Esophagus squamous epithelium (tissue), 5 donors: Measurements from ENCODE around the gene HIPK3. TPM values are rescaled to one million over a fixed set of nuclear protein-coding genes. Genes with fewer than 3 reads are reported as not detected.
"Not testable (repeated sequence)": the region's sequence is repeated elsewhere in the genome, so short reads cannot be mapped to it uniquely, and the experiment has no call there.

ENCODE experiments used
- DNase-seq: peaks from one replicate; lab custom pipeline; 2025; lab: John Stamatoyannopoulos, UW
- H3K27ac ChIP-seq, 4 donors: fragments of 200-600 bp; sonication (generic); one replicate each; pipeline ENCODE4 v1.5.1; 2016 to 2019; ENCODE audit warnings: mild to moderate bottlenecking in 1 of 4
- H3K27me3 ChIP-seq, 4 donors: fragments of 200-600 bp; sonication (generic); 1 replicate in 3 of 4; 2 replicates in 1 of 4; pipeline versions ENCODE4 v1.5.1 to v1.6.0; 2017 to 2021; ENCODE audit warnings: antibody characterized with exemption in 1 of 4
- H3K36me3 ChIP-seq, 3 donors: fragments of 200-600 bp; sonication (generic); one replicate each; pipeline ENCODE4 v1.5.1; 2016 to 2019
- H3K4me1 ChIP-seq, 3 donors: fragments of 200-600 bp; sonication (generic); one replicate each; pipeline ENCODE4 v1.5.1; 2017 to 2019
- H3K4me3 ChIP-seq, 4 donors: fragments of 200-600 bp; sonication (generic); 1 replicate in 3 of 4; 2 replicates in 1 of 4; pipeline ENCODE4 v1.5.1; 2016 to 2019; ENCODE audit warnings: mild to moderate bottlenecking in 2 of 4, moderate library complexity in 1 of 4
- H3K9me3 ChIP-seq, 3 donors: fragments of 200-600 bp; sonication (generic); one replicate each; pipeline ENCODE4 v1.5.1; 2016 to 2019
- POLR2A ChIP-seq, 4 donors: fragments of 450-650 bp; IDR thresholded peaks; one replicate each; pipeline ENCODE4 v1.6.1; 2017; ENCODE audit warnings: antibody characterized with exemption in 4 of 4, mild to moderate bottlenecking in 4 of 4, moderate library complexity in 3 of 4
- WGBS, 2 donors: methylation state at CpG; one replicate each; pipeline ENCODE4 v1.1.5; 2018; 5-methylcytosine and 5-hydroxymethylcytosine counted together
- intact Hi-C: fragments of 100-400 bp; cut with DNase I; formaldehyde crosslinking; loops from one replicate; pipeline ENCODE4 v1.15.0; 2022
- total RNA-seq, 4 donors: library from RNA; depleted of rRNA; stranded (reverse); fragments of >200 nt; gene quantifications; one replicate each; pipeline ENCODE4 v1.1.0, GENCODE V29; 2016
- TF ChIP-seq, protein P1 (sequence below), 6 experiments: fragments of 450-650 bp in 4 of 6; fragments of 200-600 bp in 2 of 6; sonication (generic) in 2 of 6; IDR thresholded peaks; one replicate each; pipeline ENCODE4 v1.5.1; 2016 to 2019; ENCODE audit warnings: antibody characterized with exemption in 6 of 6, mild to moderate bottlenecking in 4 of 6, moderate library complexity in 4 of 6
- donor health status: DM: yes; HTN: yes; CAD: no.

Gene HIPK3
- total RNA-seq, 4 donors from 2014 or later = 43.8 to 169 (median 68.9) TPM

- peaks cover 0 to 49% (median 13%) of the 10 kb centered on the region in 3 donors for H3K4me1 ChIP-seq
- TF ChIP-seq, protein P1, sequence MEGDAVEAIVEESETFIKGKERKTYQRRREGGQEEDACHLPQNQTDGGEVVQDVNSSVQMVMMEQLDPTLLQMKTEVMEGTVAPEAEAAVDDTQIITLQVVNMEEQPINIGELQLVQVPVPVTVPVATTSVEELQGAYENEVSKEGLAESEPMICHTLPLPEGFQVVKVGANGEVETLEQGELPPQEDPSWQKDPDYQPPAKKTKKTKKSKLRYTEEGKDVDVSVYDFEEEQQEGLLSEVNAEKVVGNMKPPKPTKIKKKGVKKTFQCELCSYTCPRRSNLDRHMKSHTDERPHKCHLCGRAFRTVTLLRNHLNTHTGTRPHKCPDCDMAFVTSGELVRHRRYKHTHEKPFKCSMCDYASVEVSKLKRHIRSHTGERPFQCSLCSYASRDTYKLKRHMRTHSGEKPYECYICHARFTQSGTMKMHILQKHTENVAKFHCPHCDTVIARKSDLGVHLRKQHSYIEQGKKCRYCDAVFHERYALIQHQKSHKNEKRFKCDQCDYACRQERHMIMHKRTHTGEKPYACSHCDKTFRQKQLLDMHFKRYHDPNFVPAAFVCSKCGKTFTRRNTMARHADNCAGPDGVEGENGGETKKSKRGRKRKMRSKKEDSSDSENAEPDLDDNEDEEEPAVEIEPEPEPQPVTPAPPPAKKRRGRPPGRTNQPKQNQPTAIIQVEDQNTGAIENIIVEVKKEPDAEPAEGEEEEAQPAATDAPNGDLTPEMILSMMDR (IDR thresholded peaks at IDR 0.05) = no peak
- TF ChIP-seq POLR2A (IDR thresholded peaks at IDR 0.05) = no peak
- 88 to 90% methylated on average over 8 of the region's 8 CpGs for WGBS, 2 donors
- no peaks in the 10 kb centered on the region for H3K27me3 ChIP-seq
- H3K27ac ChIP-seq = no peak overlapping the region
- H3K4me3 ChIP-seq = no peak overlapping the region
- peaks cover 0 to 31% (median 0%) of the 10 kb centered on the region in 3 donors for H3K36me3 ChIP-seq
- no peak for DNase-seq
- no peaks in the 10 kb centered on the region for H3K9me3 ChIP-seq
- intact Hi-C loops = no loop called here
Observed at GRCh38 chr11:33294797-33295196, 37.6 kb downstream of the HIPK3 start.

DNA sequence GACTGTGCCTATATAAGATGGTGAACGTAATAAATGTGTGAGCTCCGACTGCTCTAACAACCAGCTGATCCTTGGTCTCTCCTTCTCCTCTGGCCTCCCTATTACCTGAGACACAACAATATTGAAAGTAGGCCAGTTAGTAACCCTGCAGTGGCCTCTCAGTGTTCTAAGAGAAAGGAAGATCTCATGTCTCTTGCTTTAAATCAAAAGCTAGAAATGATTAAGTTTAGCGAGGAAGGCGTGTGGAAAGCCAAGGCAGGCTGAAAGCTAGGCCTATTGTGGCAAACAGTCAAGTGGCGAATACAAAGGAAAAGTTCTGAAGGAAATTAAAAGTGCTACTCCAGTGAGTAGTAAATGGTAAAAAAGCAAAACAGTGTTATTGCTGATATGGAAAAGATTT is 39.5 kb downstream of the HIPK3 start:
- TF ChIP-seq, protein P1 (IDR thresholded peaks at IDR 0.05) = no peak
- TF ChIP-seq POLR2A (IDR thresholded peaks at IDR 0.05) = no peak
- WGBS, 2 donors = 77 to 89% methylated on average over 5 of the region's 5 CpGs

DNA sequence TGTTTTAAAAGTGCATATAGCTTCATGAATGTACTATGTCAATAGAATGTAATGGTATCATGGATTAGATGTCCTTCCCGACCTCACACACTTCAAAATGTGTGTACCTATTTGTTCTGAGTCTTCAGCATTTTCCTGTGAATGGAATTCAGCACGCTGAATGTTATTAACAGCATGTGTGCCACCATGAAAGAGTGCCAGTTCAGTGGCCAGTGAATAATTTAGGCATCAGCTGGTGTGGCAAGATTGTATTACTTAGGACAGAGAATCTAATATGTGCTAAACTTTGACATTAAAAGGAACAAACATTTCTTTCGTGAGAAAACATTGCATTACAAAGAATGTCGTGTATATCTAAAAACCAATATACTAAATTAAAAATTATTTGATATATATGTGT is 46.4 kb downstream of the HIPK3 start:
- TF ChIP-seq POLR2A (IDR thresholded peaks at IDR 0.05) = no peak
- TF ChIP-seq, protein P1 (IDR thresholded peaks at IDR 0.05) = no peak
- no peak overlapping the region for H3K4me3 ChIP-seq
- DNase-seq = no peak
- 83 to 96% methylated on average over 4 of the region's 4 CpGs for WGBS, 2 donors
- no peaks in the 10 kb centered on the region for H3K27me3 ChIP-seq
- peaks cover 0 to 48% (median 8%) of the 10 kb centered on the region in 3 donors for H3K4me1 ChIP-seq
- H3K27ac ChIP-seq = no peak overlapping the region
- H3K36me3 ChIP-seq = peaks cover 0 to 13% (median 0%) of the 10 kb centered on the region in 3 donors
- H3K9me3 ChIP-seq = no peaks in the 10 kb centered on the region
- intact Hi-C loops = no loop called here

More for the DNA sequence above, 39.5 kb downstream of the HIPK3 start:
- Histone ChIP-seq H3K27me3 (no peaks in the 10 kb centered on the region), H3K9me3 (no peaks in the 10 kb centered on the region), H3K4me3 (no peak overlapping the region), H3K27ac (no peak overlapping the region), H3K36me3 (peaks cover 0 to 31% (median 0%) of the 10 kb centered on the region in 3 donors), H3K4me1 (peaks cover 0 to 41% (median 14%) of the 10 kb centered on the region in 3 donors)
- intact Hi-C loops = no loop called here
- no peak for DNase-seq

DNA sequence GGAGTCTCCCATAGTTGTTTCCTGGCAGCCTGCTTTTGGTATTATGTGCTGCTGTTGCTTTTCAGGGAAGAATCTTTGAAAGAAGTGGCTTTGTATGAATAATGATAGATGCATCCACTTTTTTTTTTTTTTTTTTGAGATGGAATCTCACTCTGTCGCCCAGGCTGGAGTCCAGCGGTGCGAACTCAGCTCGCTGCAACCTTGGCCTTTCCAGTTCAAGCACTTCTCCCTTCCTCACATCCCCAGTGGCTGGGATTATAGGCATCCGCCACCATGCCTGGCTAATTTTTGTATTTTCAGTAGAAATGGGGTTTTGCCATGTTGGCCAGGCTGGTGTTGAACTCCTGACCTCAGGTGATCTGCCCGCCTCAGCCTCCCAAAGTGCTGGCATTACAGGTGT is 49.6 kb downstream of the HIPK3 start:
- peaks cover 0 to 39% (median 3%) of the 10 kb centered on the region in 3 donors for H3K4me1 ChIP-seq
- H3K9me3 ChIP-seq, H3K36me3 ChIP-seq, H3K27me3 ChIP-seq, H3K27ac ChIP-seq, DNase-seq, intact Hi-C loops, H3K4me3 ChIP-seq: not testable (repeated sequence)
- WGBS, 2 donors = 97 to 98% methylated on average over 5 to 6 of the region's 6 CpGs

- DNase-seq = no peak
Observed at GRCh38 chr11:33307984-33308383, 50.8 kb downstream of the HIPK3 start.

More at GRCh38 chr11:33307984-33308383, 50.8 kb downstream of the HIPK3 start:
- H3K36me3 ChIP-seq = peaks cover 0 to 8% (median 0%) of the 10 kb centered on the region in 3 donors
- no peak overlapping the region for H3K4me3 ChIP-seq
- intact Hi-C loops = no loop called here
- H3K4me1 ChIP-seq = peaks cover 0 to 41% (median 3%) of the 10 kb centered on the region in 3 donors
- no peak overlapping the region for H3K27ac ChIP-seq
- H3K9me3 ChIP-seq = no peaks in the 10 kb centered on the region
- TF ChIP-seq POLR2A (IDR thresholded peaks at IDR 0.05) = no peak
- TF ChIP-seq, protein P1 (IDR thresholded peaks at IDR 0.05) = no peak
- H3K27me3 ChIP-seq = no peaks in the 10 kb centered on the region
